IMR-90 (cell line): ENCODE data around the gene UBAC1. TPM values are rescaled to one million over a fixed set of nuclear protein-coding genes. Genes with fewer than 3 reads are reported as not detected.

Experiments used
- ATAC-seq: fragments of 200-7000 bp; cut with Tn5 transposase; 2 replicates; pipeline ENCODE4 v1.9.1; 2020; ENCODE audit warnings: low read depth, mild to moderate bottlenecking, moderate library complexity
- BruUV-seq: library from RNA; stranded (reverse); fragments of 400-500 nt; replicated peaks from 2 replicates; lab custom pipeline; 2021; lab: Mats Ljungman, UMichigan
- CTCF ChIA-PET: fragments of 300-600 bp; formaldehyde crosslinking; extraction: SDS; loops from one replicate; lab custom pipeline; 2021; ENCODE audit warnings: antibody characterized with exemption; lab: Yijun Ruan, JAX
- POLR2A ChIA-PET: fragments of 300-600 bp; sonication (Branson Sonifier 250); formaldehyde crosslinking; loops from one replicate; lab custom pipeline; 2022; ENCODE audit warnings: antibody characterized with exemption; ENCODE audit not compliant: unreplicated experiment; lab: Charles Lee
- DNase-seq: peaks from one replicate; pipeline ENCODE4 v3.0.0; 2013
- H2AFZ ChIP-seq: replicated peaks from 2 replicates; pipeline ENCODE3; 2013; ENCODE audit warnings: low read length, mild to moderate bottlenecking; ENCODE audit not compliant: poor library complexity
- H2AK5ac ChIP-seq: 2 replicates; pipeline ENCODE4 v1.6.1; 2013; ENCODE audit warnings: low read depth, low read length, inconsistent platforms
- H2AK9ac ChIP-seq: replicated peaks from 2 replicates; pipeline ENCODE3; 2013; ENCODE audit warnings: mild to moderate bottlenecking, low read depth, low read length, moderate library complexity; ENCODE audit not compliant: poor library complexity
- H2BK120ac ChIP-seq: 2 replicates; pipeline ENCODE4 v1.6.1; 2013; ENCODE audit warnings: low read depth, low read length, inconsistent platforms
- H2BK15ac ChIP-seq: 3 replicates; pipeline ENCODE4 v1.6.1; 2013; ENCODE audit warnings: low read depth, low read length, inconsistent platforms
- H2BK20ac ChIP-seq: 2 replicates; pipeline ENCODE4 v1.6.1; 2013; ENCODE audit warnings: low read depth, mild to moderate bottlenecking, inconsistent platforms, low read length, moderate library complexity
- H2BK5ac ChIP-seq: 2 replicates; pipeline ENCODE4 v1.6.1; 2013; ENCODE audit warnings: mild to moderate bottlenecking, low read depth, low read length, inconsistent platforms; ENCODE audit not compliant: poor library complexity, severe bottlenecking
- H3K14ac ChIP-seq: replicated peaks from 2 replicates; pipeline ENCODE4 v1.6.1; 2013; ENCODE audit warnings: low read depth, low read length, inconsistent platforms
- H3K18ac ChIP-seq: 2 replicates; pipeline ENCODE4 v1.6.1; 2013; ENCODE audit warnings: low read depth, low read length, control low read depth
- H3K23ac ChIP-seq: 2 replicates; pipeline ENCODE4 v1.6.1; 2013; ENCODE audit warnings: low read depth, low read length, inconsistent platforms
- H3K27ac ChIP-seq: 2 replicates; pipeline ENCODE4 v1.5.1; 2013; ENCODE audit warnings: mild to moderate bottlenecking, control low read depth, low read length; ENCODE audit not compliant: insufficient read depth
- H3K27me3 ChIP-seq: 2 replicates; pipeline ENCODE4 v1.6.1; 2013; ENCODE audit warnings: low read length; ENCODE audit not compliant: control insufficient read depth, insufficient read depth
- H3K36me3 ChIP-seq: 2 replicates; pipeline ENCODE4 v1.6.1; 2013; ENCODE audit warnings: low read length, mixed read lengths; ENCODE audit not compliant: control insufficient read depth, insufficient read depth
- H3K4ac ChIP-seq: 2 replicates; pipeline ENCODE4 v1.6.1; 2013; ENCODE audit warnings: low read depth, low read length, inconsistent platforms
- H3K4me1 ChIP-seq: 2 replicates; pipeline ENCODE4 v1.6.1; 2013; ENCODE audit warnings: low read length, mixed read lengths; ENCODE audit not compliant: control insufficient read depth, insufficient read depth
- H3K4me2 ChIP-seq: 2 replicates; pipeline ENCODE4 v1.6.1; 2013; ENCODE audit warnings: low read depth, mild to moderate bottlenecking, control low read depth, low read length, moderate library complexity
- H3K4me3 ChIP-seq: 2 replicates; pipeline ENCODE4 v1.5.1; 2013; ENCODE audit warnings: low read depth, mild to moderate bottlenecking, control low read depth, low read length, moderate library complexity; ENCODE audit not compliant: insufficient read depth
- H3K56ac ChIP-seq: 2 replicates; pipeline ENCODE4 v1.6.1; 2013; ENCODE audit warnings: low read length, inconsistent platforms; ENCODE audit not compliant: insufficient read depth; ENCODE audit errors: extremely low read depth
- H3K79me1 ChIP-seq, 2 experiments: 2 replicates each; pipeline ENCODE4 v1.6.1; 2013; ENCODE audit warnings: low read length in 2 of 2, inconsistent platforms in 1 of 2, low read depth in 1 of 2
- H3K9ac ChIP-seq: 2 replicates; pipeline ENCODE4 v1.6.1; 2013; ENCODE audit warnings: low read depth, low read length, control low read depth
- H3K9me1 ChIP-seq: 2 replicates; pipeline ENCODE4 v1.6.1; 2013; ENCODE audit warnings: low read length, inconsistent platforms; ENCODE audit not compliant: insufficient read depth
- H3K9me3 ChIP-seq: 2 replicates; pipeline ENCODE4 v1.6.1; 2013; ENCODE audit warnings: low read length; ENCODE audit not compliant: control insufficient read depth, insufficient read depth
- H4K20me1 ChIP-seq: 2 replicates; pipeline ENCODE4 v1.6.1; 2013; ENCODE audit warnings: low read length, inconsistent platforms; ENCODE audit not compliant: insufficient read depth
- H4K5ac ChIP-seq: 2 replicates; pipeline ENCODE4 v1.6.1; 2013; ENCODE audit warnings: mild to moderate bottlenecking, low read depth, low read length, control low read depth
- H4K8ac ChIP-seq, 2 experiments: 2 replicates each; pipeline ENCODE4 v1.6.1; 2013; ENCODE audit warnings: low read depth in 2 of 2, low read length in 2 of 2, control low read depth in 1 of 2, inconsistent platforms in 1 of 2
- H4K91ac ChIP-seq: 2 replicates; pipeline ENCODE4 v1.6.1; 2013; ENCODE audit warnings: low read depth, low read length, inconsistent platforms; ENCODE audit not compliant: insufficient read depth
- BHLHE40 ChIP-seq: fragments of 150-350 bp; IDR thresholded peaks from 2 replicates; pipeline ENCODE4 v1.6.1; 2016; ENCODE audit warnings: mild to moderate bottlenecking, low read depth, low read length
- CEBPB ChIP-seq: IDR thresholded peaks from 2 replicates; pipeline ENCODE4 v1.6.1; 2012; ENCODE audit warnings: low read depth, low read length, improper control_type of control experiment
- CHD1 ChIP-seq: IDR thresholded peaks from 2 replicates; pipeline ENCODE4 v1.6.1; 2012; ENCODE audit warnings: low read depth, low read length, improper control_type of control experiment
- CTCF ChIP-seq: conservative IDR thresholded peaks from 2 replicates; pipeline ENCODE4 v1.5.1; 2012; ENCODE audit warnings: mild to moderate bottlenecking, low read depth, low read length, improper control_type of control experiment
- FOS ChIP-seq: fragments of 150-350 bp; IDR thresholded peaks from 2 replicates; pipeline ENCODE4 v1.6.1; 2016; ENCODE audit warnings: low read depth, low read length
- MAFK ChIP-seq: IDR thresholded peaks from 2 replicates; pipeline ENCODE4 v1.6.1; 2012; ENCODE audit warnings: low read depth, low read length, improper control_type of control experiment
- MAZ ChIP-seq: IDR thresholded peaks from 2 replicates; pipeline ENCODE4 v1.6.1; 2012; ENCODE audit warnings: low read depth, mild to moderate bottlenecking, low read length, improper control_type of control experiment, moderate library complexity, borderline replicate concordance
- MXI1 ChIP-seq: IDR thresholded peaks from 2 replicates; pipeline ENCODE4 v1.6.1; 2012; ENCODE audit warnings: low read depth, mild to moderate bottlenecking, low read length, moderate library complexity, borderline replicate concordance
- NFE2L2 ChIP-seq: fragments of 150-350 bp; IDR thresholded peaks from 2 replicates; pipeline ENCODE4 v1.6.1; 2016; ENCODE audit warnings: low read depth, mild to moderate bottlenecking, low read length
- POLR2A ChIP-seq: IDR thresholded peaks from 2 replicates; pipeline ENCODE4 v1.6.1; 2012; ENCODE audit warnings: mild to moderate bottlenecking, low read depth, low read length
- RAD21 ChIP-seq: IDR thresholded peaks from 2 replicates; pipeline ENCODE4 v1.6.1; 2012; ENCODE audit warnings: low read length, improper control_type of control experiment
- RCOR1 ChIP-seq: IDR thresholded peaks from 2 replicates; pipeline ENCODE4 v1.6.1; 2012; ENCODE audit warnings: mild to moderate bottlenecking, low read length, improper control_type of control experiment; ENCODE audit not compliant: insufficient replicate concordance
- RFX5 ChIP-seq: IDR thresholded peaks from 2 replicates; pipeline ENCODE4 v1.8.0; 2012; ENCODE audit warnings: low read depth, mild to moderate bottlenecking, low read length, moderate library complexity
- SMC3 ChIP-seq: fragments of 150-350 bp; IDR thresholded peaks from 2 replicates; pipeline ENCODE4 v1.6.1; 2016; ENCODE audit warnings: low read depth, mild to moderate bottlenecking, antibody characterized with exemption, low read length, moderate library complexity
- WGBS, 2 experiments: methylation state at CpG; one replicate each; pipeline versions ENCODE4 v1.1.5 to v1.1.7; 2013; ENCODE audit warnings: missing lambda C conversion rate in 2 of 2; ENCODE audit not compliant: insufficient read length in 1 of 2; ENCODE audit errors: extremely low coverage in 2 of 2; 5-methylcytosine and 5-hydroxymethylcytosine counted together
- dilution Hi-C: fragments of 300-500 bp; cut with HindIII; formaldehyde crosslinking; loops from one replicate; pipeline ENCODE4 v1.14.3; 2018; ENCODE audit warnings: low sequenced_read_pairs; ENCODE audit not compliant: unreplicated experiment
- in situ Hi-C: fragments of 300-500 bp; cut with MboI; formaldehyde crosslinking; loops from 3 replicates; pipeline ENCODE4 v1.14.3; 2019; ENCODE audit warnings: low sequenced_read_pairs, inconsistent platforms, mixed read lengths
- intact Hi-C: fragments of 100-400 bp; cut with micrococcal nuclease; formaldehyde crosslinking; loops from 2 replicates; pipeline ENCODE4 v1.10.0; 2022
- polyA plus RNA-seq, 3 experiments: library from polyadenylated mRNA; depleted of rRNA; stranded (reverse); fragments of >200 nt; gene quantifications; 2 replicates each; pipeline ENCODE4 v1.2.3, GENCODE V29; 2012; ENCODE audit warnings: low replicate concordance in 1 of 3
- total RNA-seq: library from RNA; depleted of rRNA; stranded (reverse); fragments of >200 nt; gene quantifications from 2 replicates; pipeline ENCODE4 v1.2.3, GENCODE V29; 2012
- TF ChIP-seq, protein P1 (sequence below): fragments of 150-350 bp; IDR thresholded peaks from 2 replicates; pipeline ENCODE4 v1.6.1; 2016; ENCODE audit warnings: low read depth, mild to moderate bottlenecking, low read length, moderate library complexity, borderline replicate concordance
- TF ChIP-seq, protein P2 (sequence below): fragments of 150-350 bp; IDR thresholded peaks from 2 replicates; pipeline ENCODE4 v1.6.1; 2017; ENCODE audit warnings: mild to moderate bottlenecking, antibody characterized with exemption, low read length, low read depth

The UBAC1 gene
- total and polyA plus RNA-seq, 2 of the 4 experiments (the other 2 are of a cell fraction), result 25.3 to 33.9 TPM

GRCh38 chr9:135933114-135933513, 28.1 kb downstream of the UBAC1 start:
- in situ Hi-C loops, result loop anchor here (25.0 kb wide), 1 partner anchor 321 kb away; a partner anchor contains a TSS
- Histone ChIP-seq H2BK15ac (no peak overlapping the region), H2AK5ac (no peak overlapping the region), H3K9me3 (no peaks in the 10 kb centered on the region), H4K5ac (no peak overlapping the region), H3K9ac (no peak overlapping the region), H4K91ac (no peak overlapping the region), H3K4me3 (no peak overlapping the region), H2BK5ac (no peak overlapping the region), H3K4me1 (no peaks in the 10 kb centered on the region), H4K20me1 (peaks cover under 1% of the 10 kb centered on the region; the same call in 1 of the 2 replicates), H2BK20ac (no peak overlapping the region), H2BK120ac (no peak overlapping the region), H2AFZ (no peak overlapping the region), H3K18ac (no peak overlapping the region), H3K4ac (no peak overlapping the region), H3K23ac (no peak overlapping the region), H3K14ac (no peak overlapping the region), H4K8ac (no peak overlapping the region), H3K79me1 (no peaks in the 10 kb centered on the region; a peak in 1 of 4 replicates), H3K4me2 (no peak overlapping the region), H2AK9ac (no peak overlapping the region), H3K27me3 (no peaks in the 10 kb centered on the region), H3K9me1 (no peaks in the 10 kb centered on the region), H3K27ac (no peak overlapping the region), H3K56ac (no peak overlapping the region), H3K36me3 (peaks cover 50% of the 10 kb centered on the region)
- TF ChIP-seq FOS (no peak), MXI1 (no peak), NFE2L2 (no peak), MAZ (no peak), BHLHE40 (no peak), CHD1 (no peak), MAFK (no peak), RCOR1 (no peak), CTCF (no peak), RAD21 (no peak), SMC3 (no peak), RFX5 (no peak), CEBPB (no peak), POLR2A (no peak)
- TF ChIP-seq, protein P1, sequence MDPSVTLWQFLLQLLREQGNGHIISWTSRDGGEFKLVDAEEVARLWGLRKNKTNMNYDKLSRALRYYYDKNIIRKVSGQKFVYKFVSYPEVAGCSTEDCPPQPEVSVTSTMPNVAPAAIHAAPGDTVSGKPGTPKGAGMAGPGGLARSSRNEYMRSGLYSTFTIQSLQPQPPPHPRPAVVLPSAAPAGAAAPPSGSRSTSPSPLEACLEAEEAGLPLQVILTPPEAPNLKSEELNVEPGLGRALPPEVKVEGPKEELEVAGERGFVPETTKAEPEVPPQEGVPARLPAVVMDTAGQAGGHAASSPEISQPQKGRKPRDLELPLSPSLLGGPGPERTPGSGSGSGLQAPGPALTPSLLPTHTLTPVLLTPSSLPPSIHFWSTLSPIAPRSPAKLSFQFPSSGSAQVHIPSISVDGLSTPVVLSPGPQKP, result no peak
- TF ChIP-seq, protein P2, sequence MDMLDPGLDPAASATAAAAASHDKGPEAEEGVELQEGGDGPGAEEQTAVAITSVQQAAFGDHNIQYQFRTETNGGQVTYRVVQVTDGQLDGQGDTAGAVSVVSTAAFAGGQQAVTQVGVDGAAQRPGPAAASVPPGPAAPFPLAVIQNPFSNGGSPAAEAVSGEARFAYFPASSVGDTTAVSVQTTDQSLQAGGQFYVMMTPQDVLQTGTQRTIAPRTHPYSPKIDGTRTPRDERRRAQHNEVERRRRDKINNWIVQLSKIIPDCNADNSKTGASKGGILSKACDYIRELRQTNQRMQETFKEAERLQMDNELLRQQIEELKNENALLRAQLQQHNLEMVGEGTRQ, result no peak
- BruUV-seq, result no TSS peak
- DNase-seq (no peak), ATAC-seq (no peak)
- ChIA-PET POLR2A (no interaction called here), CTCF (no interaction called here)
- intact Hi-C loops, result no loop called here
- dilution Hi-C loops, result no loop called here
- 89% methylated on average over 13 of the region's 13 CpGs; no CpG with 5 or more reads in 1 of the 2 experiments for WGBS, 2 experiments
